Osteoblast (primary cell): ENCODE results near the gene ZNF547. TPM values are rescaled to one million over a fixed set of nuclear protein-coding genes. Genes with fewer than 3 reads are reported as not detected.

ENCODE experiments used
- DNase-seq: peaks from one replicate; pipeline ENCODE4 v3.0.0; 2011; ENCODE audit warnings: low spot score, mixed read lengths; ENCODE audit not compliant: insufficient read length; ENCODE audit errors: missing footprints
- H2AFZ ChIP-seq: 2 replicates; pipeline ENCODE4 v1.6.0; 2011; ENCODE audit warnings: mild to moderate bottlenecking, low read length
- H3K27ac ChIP-seq: 2 replicates; pipeline ENCODE4 v1.5.1; 2011; ENCODE audit warnings: mild to moderate bottlenecking, low read depth, low read length, moderate library complexity
- H3K27me3 ChIP-seq: 2 replicates; pipeline ENCODE4 v1.6.0; 2012; ENCODE audit warnings: mild to moderate bottlenecking, control low read depth, inconsistent platforms, low read length, moderate library complexity; ENCODE audit not compliant: insufficient read depth
- H3K36me3 ChIP-seq: 2 replicates; pipeline ENCODE4 v1.5.1; 2011; ENCODE audit warnings: mild to moderate bottlenecking, low read length, control low read depth, moderate library complexity; ENCODE audit not compliant: insufficient read depth
- H3K4me1 ChIP-seq: 2 replicates; pipeline ENCODE4 v1.5.1; 2011; ENCODE audit warnings: mild to moderate bottlenecking, low read length, control low read depth, moderate library complexity; ENCODE audit not compliant: insufficient read depth
- H3K4me2 ChIP-seq: 2 replicates; pipeline ENCODE4 v1.6.0; 2011; ENCODE audit warnings: mild to moderate bottlenecking, low read length; ENCODE audit not compliant: insufficient read depth
- H3K4me3 ChIP-seq: fragments of 200-600 bp; sonication (generic); 3 replicates; pipeline ENCODE4 v1.5.1; 2012; ENCODE audit warnings: mild to moderate bottlenecking, low read length, inconsistent platforms; ENCODE audit not compliant: insufficient read depth
- H3K79me2 ChIP-seq: 2 replicates; pipeline ENCODE4 v1.6.0; 2012; ENCODE audit warnings: mild to moderate bottlenecking, low read length, control low read depth, inconsistent platforms; ENCODE audit not compliant: insufficient read depth
- H3K9me3 ChIP-seq: 2 replicates; pipeline ENCODE4 v1.5.1; 2011; ENCODE audit warnings: low read depth, low read length, control low read depth
- H4K20me1 ChIP-seq: 2 replicates; pipeline ENCODE4 v1.6.0; 2012; ENCODE audit warnings: mild to moderate bottlenecking, low read length, control low read depth; ENCODE audit not compliant: insufficient read depth
- CTCF ChIP-seq: IDR thresholded peaks from 2 replicates; pipeline ENCODE4 v1.5.1; 2011; ENCODE audit warnings: mild to moderate bottlenecking, low read depth, low read length, moderate library complexity; ENCODE audit errors: extremely low read depth
- total RNA-seq: library from RNA; depleted of rRNA; stranded (reverse); fragments of >200 nt; gene quantifications from 2 replicates; pipeline ENCODE4 v1.2.3, GENCODE V29; 2012

Gene ZNF547
- total RNA-seq, 1 donor, result 5.1 TPM

- Histone ChIP-seq H3K27ac (no peak overlapping the region), H4K20me1 (no peaks in the 10 kb centered on the region), H3K4me3 (no peak overlapping the region), H3K27me3 (no peaks in the 10 kb centered on the region), H3K4me2 (no peak overlapping the region), H3K9me3 (peaks cover 32% of the 10 kb centered on the region), H3K79me2 (no peaks in the 10 kb centered on the region), H3K36me3 (peaks cover 34% of the 10 kb centered on the region), H3K4me1 (no peaks in the 10 kb centered on the region), H2AFZ (no peak overlapping the region)
- no peak for DNase-seq
- no peak for TF ChIP-seq CTCF
These were observed 14.3 kb downstream of the ZNF547 start for GRCh38 chr19:57377498-57378146.

- Histone ChIP-seq H3K27ac (no peak overlapping the region), H3K27me3 (no peaks in the 10 kb centered on the region), H2AFZ (no peak overlapping the region), H3K9me3 (peaks cover 32% of the 10 kb centered on the region), H4K20me1 (no peaks in the 10 kb centered on the region), H3K79me2 (no peaks in the 10 kb centered on the region), H3K4me1 (no peaks in the 10 kb centered on the region), H3K4me3 (no peak overlapping the region), H3K36me3 (peaks cover 14% of the 10 kb centered on the region), H3K4me2 (no peak overlapping the region)
- TF ChIP-seq CTCF, result no peak
- DNase-seq, result no peak
These were observed 17.6 kb downstream of the ZNF547 start for GRCh38 chr19:57380923-57381322.

- Histone ChIP-seq H3K79me2 (no peaks in the 10 kb centered on the region), H3K36me3 (peaks cover 4% of the 10 kb centered on the region), H3K9me3 (peaks cover 19% of the 10 kb centered on the region), H2AFZ (no peak overlapping the region), H3K4me2 (no peak overlapping the region), H3K4me3 (no peak overlapping the region), H3K27me3 (no peaks in the 10 kb centered on the region), H3K4me1 (no peaks in the 10 kb centered on the region), H3K27ac (no peak overlapping the region), H4K20me1 (no peaks in the 10 kb centered on the region)
- no peak for TF ChIP-seq CTCF
- no peak for DNase-seq
These were observed 19.6 kb downstream of the ZNF547 start for GRCh38 chr19:57382806-57383488.

GRCh38 chr19:57389194-57389729 is 25.9 kb downstream of the ZNF547 start:
- Histone ChIP-seq H3K9me3 (no peaks in the 10 kb centered on the region), H3K4me1 (peaks cover 3% of the 10 kb centered on the region), H3K27me3 (no peaks in the 10 kb centered on the region), H2AFZ (peak overlapping the region; percentile 97), H3K4me3 (peak overlapping the region; percentile 89), H3K79me2 (peaks cover 48% of the 10 kb centered on the region), H3K4me2 (peak overlapping the region; percentile 90), H3K36me3 (peaks cover 5% of the 10 kb centered on the region), H4K20me1 (peaks cover 5% of the 10 kb centered on the region), H3K27ac (peak overlapping the region; percentile 84)
- no peak for DNase-seq
- TF ChIP-seq CTCF, result no peak
